A172 (cell line): ENCODE data around the gene ELOVL7. TPM values are rescaled to one million over a fixed set of nuclear protein-coding genes. Genes with fewer than 3 reads are reported as not detected.
"Not testable (repeated sequence)": the region's sequence is repeated elsewhere in the genome, so short reads cannot be mapped to it uniquely, and the experiment has no call there.

Experiments used
- DNase-seq: peaks from one replicate; pipeline ENCODE4 v3.0.0-alpha.2; 2015; ENCODE audit warnings: low spot score
- total RNA-seq: library from RNA; depleted of rRNA; stranded (reverse); fragments of >200 nt; shearing (Covaris generic); gene quantifications from 2 replicates; pipeline ENCODE4 v1.2.3, GENCODE V29; 2014; rRNA removed

ELOVL7 gene
- total RNA-seq, 1 experiment from 2014 or later = 7.2 TPM

DNA sequence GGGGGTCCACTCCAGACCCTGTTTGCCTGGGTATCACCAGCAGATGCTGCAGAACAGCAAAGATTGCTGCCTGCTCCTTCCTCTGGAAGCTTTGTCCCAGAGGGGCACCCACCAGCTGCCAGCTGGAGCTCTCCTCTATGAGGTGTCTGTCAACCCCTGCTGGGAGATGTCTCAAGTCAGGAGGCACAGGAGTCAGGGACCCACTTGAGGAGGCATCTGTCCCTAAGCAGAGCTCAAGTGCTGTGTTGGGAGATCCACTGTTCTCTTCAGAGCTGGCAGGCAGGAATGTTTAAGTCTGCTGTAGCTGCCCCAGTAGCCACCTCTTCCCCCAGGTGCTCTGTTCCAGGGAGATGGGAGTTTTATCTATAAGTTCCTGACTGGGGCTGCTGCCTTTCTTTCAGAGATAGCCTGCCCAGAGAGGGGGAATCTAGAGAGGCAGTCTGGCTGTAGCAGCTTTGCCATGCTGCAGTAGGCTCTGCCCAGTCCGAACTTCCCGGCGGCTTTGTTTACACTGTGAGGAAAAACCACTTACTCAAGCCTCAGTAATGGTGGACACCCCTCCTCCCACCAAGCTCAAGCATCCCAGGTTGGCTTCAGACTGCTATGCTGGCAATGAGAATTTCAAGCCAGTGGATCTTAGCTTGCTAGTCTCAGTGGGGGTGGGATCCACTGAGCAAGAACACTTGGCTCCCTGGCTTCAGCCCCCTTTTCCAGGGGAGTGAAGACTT, 128.7 kb downstream of the ELOVL7 start:
- DNase-seq = not testable (repeated sequence)

GRCh38 chr5:60712950-60713349, 131.1 kb downstream of the ELOVL7 start:
- no peak for DNase-seq

DNA sequence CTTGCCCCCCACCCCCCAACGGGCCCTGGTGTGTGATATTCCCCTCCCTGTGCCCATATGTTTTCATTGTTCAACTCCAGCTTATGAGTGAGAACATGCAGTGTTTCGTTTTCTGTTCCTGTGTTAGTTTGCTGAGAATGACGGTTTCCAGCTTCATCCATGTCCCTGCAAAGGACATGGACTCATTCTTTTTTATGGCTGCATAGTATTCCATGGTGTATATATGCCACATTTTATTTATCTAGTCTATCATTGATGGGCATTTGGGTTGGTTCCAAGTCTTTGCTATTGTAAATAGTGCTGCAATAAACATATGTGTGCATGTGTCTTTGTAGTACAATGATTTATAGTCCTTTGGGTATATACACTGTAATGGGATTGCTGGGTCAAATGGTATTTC, 132.2 kb downstream of the ELOVL7 start:
- not testable (repeated sequence) for DNase-seq

GRCh38 chr5:60710362-60710761, 133.7 kb downstream of the ELOVL7 start:
- DNase-seq = no peak

DNA sequence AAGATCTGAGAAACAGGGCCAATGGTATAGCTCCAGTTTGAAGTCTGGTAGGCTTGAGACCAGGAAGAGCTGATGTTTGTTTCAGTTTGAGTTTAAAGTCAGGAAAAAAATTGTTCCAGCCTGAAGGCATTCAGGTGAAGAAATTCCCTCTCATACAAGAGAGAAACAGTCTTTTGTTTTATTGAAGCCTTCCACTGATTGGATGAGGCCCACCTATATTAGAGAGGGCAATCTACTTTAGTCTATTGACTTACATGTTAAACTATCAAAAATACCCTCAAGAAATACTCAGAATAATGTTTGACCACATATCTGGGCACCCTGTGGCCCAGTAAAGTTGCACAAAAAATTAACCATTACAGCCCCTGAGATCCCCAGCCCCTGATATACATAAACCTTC, 138.9 kb downstream of the ELOVL7 start:
- DNase-seq = no peak

- DNase-seq = no peak
Measured at GRCh38 chr5:60703944-60704343, 140.1 kb downstream of the ELOVL7 start.

Other genes with a start within 250 kb of the ELOVL7 start
- 34.4 and 35.0 TPM in 2 replicates for gene DEPDC1B, start 144.1 kb downstream of the ELOVL7 start, total RNA-seq
- 13.1 and 29.2 TPM in 2 replicates for gene ERCC8, start 100.8 kb upstream of the ELOVL7 start, total RNA-seq
- 59.5 and 74.3 TPM in 2 replicates for gene NDUFAF2, start 100.9 kb upstream of the ELOVL7 start, total RNA-seq